ENCODE results near the gene NEO1. TPM values are rescaled to one million over a fixed set of nuclear protein-coding genes. Genes with fewer than 3 reads are reported as not detected.

The NEO1 gene
- total RNA-seq, 1 experiment from 2014 or later, result 12.4 TPM

- Histone ChIP-seq H3K9me3 (no peaks in the 10 kb centered on the region), H3K4me1 (no peaks in the 10 kb centered on the region), H3K27me3 (replicated peaks; ENCODE audit: control insufficient read depth, insufficient read depth, low read length) (no peaks in the 10 kb centered on the region), H3K36me3 (ENCODE audit: control insufficient read depth, insufficient read depth, low read length) (no peaks in the 10 kb centered on the region), H3K4me3 (ENCODE audit: low read depth, low read length) (no peak overlapping the region)
- no peak overlapping the region for H3K4me3 Mint-ChIP-seq (ENCODE audit: unreplicated experiment)
- no peaks in the 10 kb centered on the region for H3K27me3 Mint-ChIP-seq (ENCODE audit: insufficient read depth, unreplicated experiment)
- CTCF ChIA-PET, result no interaction called here
- no TSS peak for BruUV-seq (replicated peaks)
- POLR2A ChIA-PET, result no interaction called here
- no peaks in the 10 kb centered on the region for H3K36me3 Mint-ChIP-seq (ENCODE audit: insufficient read depth, unreplicated experiment)
- no peak for DNase-seq
- H3K4me1 Mint-ChIP-seq (ENCODE audit: low read depth, unreplicated experiment), result no peaks in the 10 kb centered on the region
- H3K27ac Mint-ChIP-seq (ENCODE audit: unreplicated experiment), result no peak overlapping the region
- intact Hi-C loops (cut with micrococcal nuclease; ENCODE audit: unreplicated experiment), result no loop called here
- H3K9me3 Mint-ChIP-seq (ENCODE audit: unreplicated experiment), result no peaks in the 10 kb centered on the region
- TF ChIP-seq CTCF (IDR thresholded peaks at IDR 0.05; ENCODE audit: insufficient read depth in 1 of 2, low read depth in 1 of 2, low read length in 1 of 2, severe bottlenecking in 1 of 2, unreplicated experiment in 1 of 2), result no peak
Observed at GRCh38 chr15:73303636-73304035, 251.4 kb downstream of the NEO1 start.

GRCh38 chr15:73305331-73306211, 253.3 kb downstream of the NEO1 start:
- no TSS peak for BruUV-seq (replicated peaks)
- Histone ChIP-seq H3K36me3 (ENCODE audit: control insufficient read depth, insufficient read depth, low read length) (no peaks in the 10 kb centered on the region), H3K4me1 (no peaks in the 10 kb centered on the region), H3K4me3 (ENCODE audit: low read depth, low read length) (no peak overlapping the region), H3K9me3 (no peaks in the 10 kb centered on the region), H3K27me3 (replicated peaks; ENCODE audit: control insufficient read depth, insufficient read depth, low read length) (no peaks in the 10 kb centered on the region)
- intact Hi-C loops (cut with micrococcal nuclease; ENCODE audit: unreplicated experiment), result loop anchor here (2.0 to 5.0 kb wide), 2 partner anchors 247 to 399 kb away; no protein-coding TSS in a partner anchor
- peak; percentile 74 to 77 for TF ChIP-seq CTCF (IDR thresholded peaks at IDR 0.05; ENCODE audit: insufficient read depth in 1 of 2, low read depth in 1 of 2, low read length in 1 of 2, severe bottlenecking in 1 of 2, unreplicated experiment in 1 of 2)
- Mint-ChIP-seq H3K36me3 (ENCODE audit: insufficient read depth, unreplicated experiment) (no peaks in the 10 kb centered on the region), H3K4me3 (ENCODE audit: unreplicated experiment) (no peak overlapping the region), H3K27ac (ENCODE audit: unreplicated experiment) (no peak overlapping the region), H3K9me3 (ENCODE audit: unreplicated experiment) (no peaks in the 10 kb centered on the region), H3K4me1 (ENCODE audit: low read depth, unreplicated experiment) (no peaks in the 10 kb centered on the region), H3K27me3 (ENCODE audit: insufficient read depth, unreplicated experiment) (no peaks in the 10 kb centered on the region)
- DNase-seq, result peak; percentile 65 to 67
- POLR2A ChIA-PET, result no interaction called here
- CTCF ChIA-PET, result interaction anchor here (0.5 to 1.1 kb wide), 5 partner anchors 10 to 399 kb away, joined by 3 to 9 read pairs (median 4); no protein-coding TSS in a partner anchor

GRCh38 chr15:73308305-73308704, 256.0 kb downstream of the NEO1 start:
- Histone ChIP-seq H3K4me1 (no peaks in the 10 kb centered on the region), H3K27me3 (replicated peaks; ENCODE audit: control insufficient read depth, insufficient read depth, low read length) (no peaks in the 10 kb centered on the region), H3K9me3 (no peaks in the 10 kb centered on the region), H3K36me3 (ENCODE audit: control insufficient read depth, insufficient read depth, low read length) (no peaks in the 10 kb centered on the region), H3K4me3 (ENCODE audit: low read depth, low read length) (no peak overlapping the region)
- no TSS peak for BruUV-seq (replicated peaks)
- CTCF ChIA-PET, result no interaction called here
- no peak for DNase-seq
- Mint-ChIP-seq H3K4me3 (ENCODE audit: unreplicated experiment) (no peak overlapping the region), H3K4me1 (ENCODE audit: low read depth, unreplicated experiment) (no peaks in the 10 kb centered on the region), H3K27me3 (ENCODE audit: insufficient read depth, unreplicated experiment) (no peaks in the 10 kb centered on the region), H3K27ac (ENCODE audit: unreplicated experiment) (no peak overlapping the region), H3K36me3 (ENCODE audit: insufficient read depth, unreplicated experiment) (no peaks in the 10 kb centered on the region), H3K9me3 (ENCODE audit: unreplicated experiment) (no peaks in the 10 kb centered on the region)
- intact Hi-C loops (cut with micrococcal nuclease; ENCODE audit: unreplicated experiment), result loop anchor here (5.0 kb wide), 1 partner anchor 244 kb away; no protein-coding TSS in a partner anchor
- POLR2A ChIA-PET, result no interaction called here
- TF ChIP-seq CTCF (IDR thresholded peaks at IDR 0.05; ENCODE audit: insufficient read depth in 1 of 2, low read depth in 1 of 2, low read length in 1 of 2, severe bottlenecking in 1 of 2, unreplicated experiment in 1 of 2), result no peak
